Aorta (tissue), 5 donors: ENCODE measurements around the gene DTHD1. TPM values are rescaled to one million over a fixed set of nuclear protein-coding genes. Genes with fewer than 3 reads are reported as not detected.

Source experiments
- ATAC-seq: fragments of 200-7000 bp; cut with Tn5 transposase; one replicate; pipeline ENCODE4 v1.9.1; 2022; ENCODE audit warnings: moderate library complexity; ENCODE audit not compliant: low FRiP score
- DNase-seq, 2 donors: peaks; one replicate each; pipeline ENCODE4 v3.0.0-alpha.2; 2020
- H3K27ac ChIP-seq, 2 donors: one replicate each; pipeline ENCODE4 v1.5.1; 2013; ENCODE audit warnings: low read length in 2 of 2, mild to moderate bottlenecking in 2 of 2, moderate library complexity in 2 of 2, control low read depth in 1 of 2, inconsistent platforms in 1 of 2, low read depth in 1 of 2
- H3K27me3 ChIP-seq, 2 donors: one replicate each; pipeline ENCODE4 v1.6.1; 2013; ENCODE audit warnings: control low read depth in 1 of 2, low read length in 1 of 2, mild to moderate bottlenecking in 1 of 2, moderate library complexity in 1 of 2; ENCODE audit not compliant: insufficient read depth in 2 of 2, control insufficient read depth in 1 of 2
- H3K36me3 ChIP-seq, 2 donors: one replicate each; pipeline ENCODE4 v1.6.1; 2013; ENCODE audit warnings: control low read depth in 1 of 2, low read length in 1 of 2, mild to moderate bottlenecking in 1 of 2; ENCODE audit not compliant: insufficient read depth in 2 of 2, control insufficient read depth in 1 of 2
- H3K4me1 ChIP-seq, 2 donors: one replicate each; pipeline ENCODE4 v1.6.1; 2013; ENCODE audit warnings: low read length in 2 of 2, control low read depth in 1 of 2, mild to moderate bottlenecking in 1 of 2, moderate library complexity in 1 of 2; ENCODE audit not compliant: insufficient read depth in 2 of 2, control insufficient read depth in 1 of 2
- H3K4me3 ChIP-seq, 2 donors: one replicate each; pipeline ENCODE4 v1.5.1; 2013; ENCODE audit warnings: low read length in 2 of 2, control low read depth in 1 of 2, mild to moderate bottlenecking in 1 of 2
- H3K9me3 ChIP-seq: one replicate; pipeline ENCODE4 v1.6.1; 2013; ENCODE audit warnings: mild to moderate bottlenecking, low read length; ENCODE audit not compliant: control insufficient read depth
- WGBS, 2 donors: extraction: QIAGEN DNeasy Blood & Tissue Kit; methylation state at CpG; one replicate each; pipeline ENCODE4 v1.1.7; 2013; 5-methylcytosine and 5-hydroxymethylcytosine counted together
- intact Hi-C, 2 donors: fragments of 100-400 bp; cut with DNase I; formaldehyde crosslinking; loops; one replicate each; pipeline versions ENCODE4 v1.14.2 to v1.15.0; 2022
- polyA plus RNA-seq, 2 donors: library from polyadenylated mRNA; stranded (reverse); fragments of 200-250 nt; gene quantifications; one replicate each; pipeline ENCODE4 v1.2.3, GENCODE V29; 2013
- total RNA-seq, 2 donors: library from RNA; stranded (reverse); fragmentation: NEBNext Ultra II Directional; extraction: Animal tissue kit (Norgen Biotek cat#: 25700); gene quantifications; one replicate each; pipeline ENCODE4 v1.2.1, GENCODE V29; 2021
- donor health status: healthy with polysubstance abuse.
- donor health status: Bipolar disorder and iron deficiency.
- donor health status: DM: no; HTN: no; CAD: no.
- donor health status: DM: no; HTN: no; CAD: no.
- donor health status: DM: yes; HTN: yes; CAD: no.

Gene DTHD1
- total and polyA plus RNA-seq, 4 donors = 0.58 to 1.0 TPM; not detected in 2

GRCh38 chr4:36317721-36318120 is 36.3 kb downstream of the DTHD1 start:
- peaks cover 0 to 1% of the 10 kb centered on the region in 2 donors for H3K27me3 ChIP-seq
- no peaks in the 10 kb centered on the region for H3K36me3 ChIP-seq
- no peaks in the 10 kb centered on the region for H3K9me3 ChIP-seq
- intact Hi-C loops = no loop called here
- H3K4me1 ChIP-seq = no peaks in the 10 kb centered on the region
- ATAC-seq = no peak
- no peak for DNase-seq
- H3K4me3 ChIP-seq = no peak overlapping the region
- WGBS, 2 donors = 63 to 68% methylated on average over 1 of the region's 1 CpG
- H3K27ac ChIP-seq = no peak overlapping the region

DNA sequence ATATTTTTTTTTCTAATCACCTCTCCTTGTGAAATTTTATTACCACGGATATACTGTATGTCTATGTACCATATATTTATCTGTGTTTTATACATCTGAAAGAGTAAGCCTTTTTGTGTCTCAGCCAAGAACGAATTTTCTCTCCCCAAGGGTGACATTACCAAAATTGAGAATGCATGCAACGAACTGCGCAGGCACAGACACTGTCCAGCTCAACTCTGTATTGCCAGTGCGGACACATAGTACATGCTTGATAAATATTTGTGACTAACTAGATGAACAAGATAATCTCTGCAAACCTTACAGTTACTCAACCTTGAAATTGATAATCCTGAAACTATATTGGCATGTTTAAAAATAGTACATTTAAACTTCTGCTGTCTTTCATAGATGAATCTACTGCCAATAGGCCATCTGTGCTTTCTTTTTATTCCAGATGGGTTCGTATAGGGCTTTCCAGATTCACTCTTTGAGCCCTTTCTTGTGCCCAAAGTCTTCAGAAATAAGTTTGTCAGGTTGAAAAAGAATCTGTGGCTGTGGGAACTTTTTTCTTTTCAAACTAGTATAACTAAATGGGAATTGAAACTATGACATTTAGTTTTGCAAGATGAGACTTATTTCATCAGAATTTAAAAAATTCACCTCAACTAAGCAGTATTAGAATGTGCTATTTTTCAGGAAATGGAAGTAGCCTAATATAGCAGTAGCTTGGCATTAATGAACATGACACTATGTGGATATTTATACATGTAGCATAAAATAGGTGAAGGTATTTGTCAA is 38.9 kb downstream of the DTHD1 start:
- ATAC-seq = no peak
- intact Hi-C loops = no loop called here

GRCh38 chr4:36321176-36321575 is 39.8 kb downstream of the DTHD1 start:
- WGBS, 2 donors = 52 to 62% methylated on average over 4 of the region's 4 CpGs
- H3K27ac ChIP-seq = no peak overlapping the region
- no peaks in the 10 kb centered on the region for H3K9me3 ChIP-seq
- ATAC-seq (no peak), DNase-seq (no peak)
- no peaks in the 10 kb centered on the region for H3K36me3 ChIP-seq
- peaks cover 0 to 1% of the 10 kb centered on the region in 2 donors for H3K27me3 ChIP-seq
- no peak overlapping the region for H3K4me3 ChIP-seq
- H3K4me1 ChIP-seq = no peaks in the 10 kb centered on the region
- intact Hi-C loops = no loop called here

More for the DNA sequence above, 38.9 kb downstream of the DTHD1 start:
- no peaks in the 10 kb centered on the region for H3K4me1 ChIP-seq
- H3K27me3 ChIP-seq = peaks cover 0 to 1% of the 10 kb centered on the region in 2 donors
- DNase-seq = no peak
- H3K27ac ChIP-seq = no peak overlapping the region
- H3K36me3 ChIP-seq = no peaks in the 10 kb centered on the region
- H3K4me3 ChIP-seq = no peak overlapping the region
- no peaks in the 10 kb centered on the region for H3K9me3 ChIP-seq
- 74 to 81% methylated on average over 6 of the region's 6 CpGs for WGBS, 2 donors

DNA sequence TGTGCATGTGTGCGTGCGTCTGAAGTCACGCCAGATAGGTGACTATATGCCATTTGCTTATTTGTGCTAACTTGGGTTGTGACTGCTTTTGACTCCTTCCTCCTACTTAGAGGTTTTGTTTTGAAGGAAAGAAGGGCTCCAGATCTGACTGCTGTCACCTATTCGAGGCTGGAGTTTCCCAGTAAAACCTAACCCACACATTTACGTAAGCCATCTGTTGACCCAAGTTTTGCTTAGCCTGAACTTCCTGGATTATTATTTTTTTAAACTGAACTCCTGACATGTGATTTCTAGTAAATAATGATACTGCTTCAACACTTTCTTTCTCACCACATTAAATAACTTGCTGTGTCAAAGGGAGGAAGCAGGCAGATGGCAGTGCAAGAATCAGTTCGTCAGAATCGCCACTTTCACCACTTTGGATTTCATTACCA is 41.5 kb downstream of the DTHD1 start:
- ATAC-seq (no peak), DNase-seq (no peak)
- intact Hi-C loops = no loop called here
- Histone ChIP-seq H3K9me3 (no peaks in the 10 kb centered on the region), H3K36me3 (no peaks in the 10 kb centered on the region), H3K4me1 (no peaks in the 10 kb centered on the region), H3K4me3 (no peak overlapping the region), H3K27me3 (peaks cover 0 to 1% of the 10 kb centered on the region in 2 donors), H3K27ac (no peak overlapping the region)
- 20 to 33% methylated on average over 7 of the region's 7 CpGs for WGBS, 2 donors

DNA sequence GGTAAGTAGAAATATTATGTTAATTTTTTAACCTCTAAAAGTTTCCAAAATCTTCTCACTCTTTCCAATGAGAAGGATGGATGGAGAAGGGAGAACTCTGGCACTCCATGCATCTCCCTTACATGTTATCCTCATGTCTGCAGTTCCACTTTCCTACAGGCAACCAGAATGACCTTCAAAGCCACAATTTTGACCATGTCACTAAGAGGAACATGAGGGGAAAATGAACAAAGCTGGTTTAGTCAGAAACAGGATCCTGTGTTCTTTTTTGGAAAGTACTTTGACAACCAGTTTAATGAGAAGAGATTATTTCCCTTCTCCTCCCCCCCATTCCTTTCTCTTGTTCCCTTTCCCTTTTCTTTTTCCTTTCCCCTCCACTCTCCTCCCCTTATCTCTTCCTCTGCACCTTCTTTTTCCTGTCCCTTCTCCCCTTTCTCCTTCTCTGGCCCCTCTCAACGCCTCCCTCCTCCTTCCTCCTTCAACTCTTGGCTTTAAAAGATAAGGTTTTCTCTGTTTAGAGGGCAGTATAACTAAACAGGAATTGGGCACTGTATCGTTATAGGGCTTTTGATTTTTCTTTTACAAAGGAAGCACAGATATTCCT is 42.5 kb downstream of the DTHD1 start:
- no peak for ATAC-seq
- WGBS, 2 donors = 45 to 54% methylated on average over 2 of the region's 2 CpGs

GRCh38 chr4:36324808-36325207 is 43.4 kb downstream of the DTHD1 start:
- H3K27ac ChIP-seq = no peak overlapping the region
- intact Hi-C loops = no loop called here
- no peaks in the 10 kb centered on the region for H3K9me3 ChIP-seq
- H3K36me3 ChIP-seq = no peaks in the 10 kb centered on the region
- peaks cover 0 to 1% of the 10 kb centered on the region in 2 donors for H3K27me3 ChIP-seq
- ATAC-seq (no peak), DNase-seq (no peak)
- H3K4me1 ChIP-seq = no peaks in the 10 kb centered on the region
- 93% methylated on average over 4 of the region's 4 CpGs for WGBS, 2 donors
- H3K4me3 ChIP-seq = no peak overlapping the region

More for the DNA sequence above, 42.5 kb downstream of the DTHD1 start:
- Histone ChIP-seq H3K9me3 (no peaks in the 10 kb centered on the region), H3K4me3 (no peak overlapping the region), H3K36me3 (no peaks in the 10 kb centered on the region), H3K27ac (no peak overlapping the region), H3K27me3 (peaks cover 0 to 1% of the 10 kb centered on the region in 2 donors), H3K4me1 (no peaks in the 10 kb centered on the region)
- intact Hi-C loops = no loop called here
- DNase-seq = no peak

DNA sequence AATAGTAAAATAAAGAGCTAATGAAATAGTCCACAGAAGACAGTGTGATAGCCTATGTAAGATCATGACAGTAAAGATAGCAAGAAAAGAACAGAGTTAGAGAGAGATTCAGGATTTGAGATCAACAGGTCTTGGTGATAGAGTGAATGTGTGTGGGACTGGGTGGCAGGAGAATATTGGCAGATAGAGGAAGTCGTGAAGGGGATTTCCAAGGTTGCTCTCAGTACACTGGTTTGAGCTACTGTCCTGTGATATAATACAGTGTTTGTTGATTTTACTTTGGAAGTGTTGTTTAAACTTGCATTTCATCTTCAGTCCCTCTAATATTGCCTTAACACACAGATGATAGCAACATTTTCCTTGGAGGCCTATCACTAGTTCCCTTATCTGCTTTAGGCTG is 44.1 kb downstream of the DTHD1 start:
- 80 to 90% methylated on average over 1 of the region's 1 CpG for WGBS, 2 donors

DNA sequence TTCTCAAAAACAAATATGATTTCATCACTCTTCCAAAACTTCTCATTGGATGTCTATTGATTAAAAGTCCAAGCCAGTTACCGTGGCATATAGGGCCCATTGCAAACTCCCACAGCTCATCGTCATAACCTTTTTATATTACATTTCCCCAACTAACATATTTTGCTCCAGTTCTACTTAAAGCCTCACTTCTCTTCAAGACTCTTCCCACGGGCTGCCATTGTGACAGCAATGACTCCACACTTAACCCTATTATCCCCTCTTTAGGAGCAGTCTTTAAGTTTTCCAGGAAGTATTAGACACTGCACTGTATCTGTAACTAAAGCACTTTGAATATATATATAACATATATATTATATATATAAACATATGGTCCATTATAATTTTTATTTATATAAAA is 44.5 kb downstream of the DTHD1 start:
- Histone ChIP-seq H3K36me3 (no peaks in the 10 kb centered on the region), H3K4me1 (no peaks in the 10 kb centered on the region), H3K27me3 (peaks cover 0 to 1% of the 10 kb centered on the region in 2 donors), H3K4me3 (no peak overlapping the region), H3K27ac (no peak overlapping the region), H3K9me3 (no peaks in the 10 kb centered on the region)
- ATAC-seq = no peak
- intact Hi-C loops = no loop called here
- DNase-seq = no peak
- WGBS, 2 donors = 70 to 73% methylated on average over 3 of the region's 3 CpGs

More for the DNA sequence above, 44.1 kb downstream of the DTHD1 start:
- H3K4me1 ChIP-seq = no peaks in the 10 kb centered on the region
- H3K27ac ChIP-seq = no peak overlapping the region
- DNase-seq = no peak
- no peak overlapping the region for H3K4me3 ChIP-seq
- H3K9me3 ChIP-seq = no peaks in the 10 kb centered on the region
- peaks cover 0 to 1% of the 10 kb centered on the region in 2 donors for H3K27me3 ChIP-seq
- no peak for ATAC-seq
- intact Hi-C loops = no loop called here
- no peaks in the 10 kb centered on the region for H3K36me3 ChIP-seq
